SKM-1 (cell line): ENCODE results near the gene MAP3K4.
A peak's percentile ranks its signal among the peaks of the same experiment; 100 is the strongest.

Experiments
- DNase-seq: peaks from one replicate; lab custom pipeline; 2025; ENCODE audit not compliant: unreplicated experiment; lab: John Stamatoyannopoulos, UW

Gene MAP3K4, protein sequence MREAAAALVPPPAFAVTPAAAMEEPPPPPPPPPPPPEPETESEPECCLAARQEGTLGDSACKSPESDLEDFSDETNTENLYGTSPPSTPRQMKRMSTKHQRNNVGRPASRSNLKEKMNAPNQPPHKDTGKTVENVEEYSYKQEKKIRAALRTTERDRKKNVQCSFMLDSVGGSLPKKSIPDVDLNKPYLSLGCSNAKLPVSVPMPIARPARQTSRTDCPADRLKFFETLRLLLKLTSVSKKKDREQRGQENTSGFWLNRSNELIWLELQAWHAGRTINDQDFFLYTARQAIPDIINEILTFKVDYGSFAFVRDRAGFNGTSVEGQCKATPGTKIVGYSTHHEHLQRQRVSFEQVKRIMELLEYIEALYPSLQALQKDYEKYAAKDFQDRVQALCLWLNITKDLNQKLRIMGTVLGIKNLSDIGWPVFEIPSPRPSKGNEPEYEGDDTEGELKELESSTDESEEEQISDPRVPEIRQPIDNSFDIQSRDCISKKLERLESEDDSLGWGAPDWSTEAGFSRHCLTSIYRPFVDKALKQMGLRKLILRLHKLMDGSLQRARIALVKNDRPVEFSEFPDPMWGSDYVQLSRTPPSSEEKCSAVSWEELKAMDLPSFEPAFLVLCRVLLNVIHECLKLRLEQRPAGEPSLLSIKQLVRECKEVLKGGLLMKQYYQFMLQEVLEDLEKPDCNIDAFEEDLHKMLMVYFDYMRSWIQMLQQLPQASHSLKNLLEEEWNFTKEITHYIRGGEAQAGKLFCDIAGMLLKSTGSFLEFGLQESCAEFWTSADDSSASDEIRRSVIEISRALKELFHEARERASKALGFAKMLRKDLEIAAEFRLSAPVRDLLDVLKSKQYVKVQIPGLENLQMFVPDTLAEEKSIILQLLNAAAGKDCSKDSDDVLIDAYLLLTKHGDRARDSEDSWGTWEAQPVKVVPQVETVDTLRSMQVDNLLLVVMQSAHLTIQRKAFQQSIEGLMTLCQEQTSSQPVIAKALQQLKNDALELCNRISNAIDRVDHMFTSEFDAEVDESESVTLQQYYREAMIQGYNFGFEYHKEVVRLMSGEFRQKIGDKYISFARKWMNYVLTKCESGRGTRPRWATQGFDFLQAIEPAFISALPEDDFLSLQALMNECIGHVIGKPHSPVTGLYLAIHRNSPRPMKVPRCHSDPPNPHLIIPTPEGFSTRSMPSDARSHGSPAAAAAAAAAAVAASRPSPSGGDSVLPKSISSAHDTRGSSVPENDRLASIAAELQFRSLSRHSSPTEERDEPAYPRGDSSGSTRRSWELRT (N-terminal part only)

GRCh38 chr6:160991406-160992060 is at the start of gene MAP3K4:
TSS of gene MAP3K4 (plus strand) at chr6:160991769. CDS start at chr6:160991932, 163 bp downstream.
- DNase-seq: peak; percentile 75

DNA sequence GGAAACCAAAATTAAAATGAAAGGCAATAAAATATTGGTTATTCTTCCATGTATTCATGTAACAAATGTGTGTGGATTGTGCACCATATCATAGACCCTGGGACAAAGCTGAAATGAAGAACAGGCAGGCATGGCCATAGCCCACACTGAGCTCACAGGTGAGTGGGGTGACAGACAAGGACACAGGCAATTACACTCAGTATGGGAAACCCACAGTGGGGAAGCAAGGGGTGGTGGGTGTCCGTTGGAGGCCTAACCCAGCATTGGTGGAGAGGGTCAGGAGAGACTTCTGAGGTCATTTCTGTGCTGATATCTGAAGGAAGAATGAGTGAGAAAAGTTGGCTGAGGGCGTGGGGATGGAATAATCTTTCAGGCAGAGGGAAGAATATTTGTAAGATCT is 47.6 kb upstream of the MAP3K4 start:
- DNase-seq: no peak

DNA sequence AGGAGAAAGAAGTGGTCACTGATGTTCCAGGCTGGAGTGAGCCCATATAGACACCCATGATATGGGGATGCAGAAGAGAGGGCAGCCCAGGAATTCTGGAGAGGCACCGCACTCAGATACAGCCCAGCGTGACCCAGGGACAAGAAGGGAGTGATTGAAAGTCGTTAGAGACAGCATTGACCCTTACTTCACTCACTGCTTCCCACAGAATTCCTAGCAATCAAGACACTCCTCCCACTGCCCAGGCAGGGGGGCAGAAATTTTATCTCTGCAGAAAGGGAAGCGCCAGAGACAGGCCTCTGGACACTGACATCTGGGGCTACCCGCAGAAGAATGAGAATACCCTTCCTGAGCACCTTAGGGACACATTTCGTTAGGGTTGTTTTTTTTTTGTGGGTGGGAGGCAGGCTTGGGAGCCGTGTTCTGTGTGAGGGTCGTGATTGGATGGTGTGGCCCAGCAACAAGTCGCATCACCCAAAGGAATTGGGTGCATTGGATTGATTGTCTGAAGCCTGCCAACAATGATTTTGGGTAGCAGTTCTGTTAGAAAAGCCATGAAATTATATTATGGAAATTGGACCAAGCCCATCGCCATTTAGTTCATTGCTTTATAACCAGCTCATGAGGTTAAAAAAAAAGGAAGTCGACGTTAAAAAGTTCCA is 45.9 kb upstream of the MAP3K4 start:
- no peak for DNase-seq

GRCh38 chr6:160949531-160949930 is 42.0 kb upstream of the MAP3K4 start:
- no peak for DNase-seq

GRCh38 chr6:160950507-160950906 is 41.1 kb upstream of the MAP3K4 start:
- DNase-seq: no peak

GRCh38 chr6:160951187-160952030 is 40.2 kb upstream of the MAP3K4 start:
- no peak for DNase-seq

- DNase-seq: no peak
These were observed 38.8 kb upstream of the MAP3K4 start for GRCh38 chr6:160952633-160953281.

- DNase-seq: no peak
These were observed 35.9 kb upstream of the MAP3K4 start for GRCh38 chr6:160955508-160956295.

DNA sequence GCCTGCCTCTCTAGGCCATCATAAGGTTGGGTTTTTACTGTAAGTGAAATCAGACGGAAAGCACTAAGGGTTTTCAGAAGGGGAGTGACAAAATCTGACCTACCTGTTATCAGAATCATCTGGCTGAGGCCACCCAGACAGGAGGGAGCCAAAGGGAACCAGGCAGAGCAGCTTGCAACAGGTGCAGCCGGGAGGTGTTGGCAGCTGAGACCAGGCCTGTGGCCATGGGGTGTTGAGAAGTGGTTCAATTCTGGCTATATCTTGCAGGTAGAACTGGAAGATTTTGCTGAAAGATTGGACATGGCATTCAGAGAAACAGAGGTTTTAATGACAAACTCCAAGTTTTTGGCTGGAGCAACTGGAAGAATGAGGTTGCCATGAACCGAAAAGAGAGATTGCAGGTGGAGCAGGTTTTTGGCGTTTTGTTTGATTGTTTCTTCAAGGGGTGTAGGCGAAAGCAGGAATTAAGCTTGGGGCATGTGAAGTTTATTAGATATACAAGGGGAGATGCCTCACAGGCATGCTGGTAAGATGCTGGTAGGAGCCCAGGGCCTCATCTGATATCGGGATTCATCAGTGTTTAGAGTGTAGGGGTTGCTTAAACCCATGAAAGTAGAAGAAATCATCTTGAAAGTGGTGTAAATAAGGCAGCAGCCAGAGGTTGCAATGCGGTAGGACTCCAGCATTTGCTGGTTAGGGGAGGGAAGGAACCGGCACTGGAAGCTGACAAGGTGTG is 35.1 kb upstream of the MAP3K4 start:
- no peak for DNase-seq

DNA sequence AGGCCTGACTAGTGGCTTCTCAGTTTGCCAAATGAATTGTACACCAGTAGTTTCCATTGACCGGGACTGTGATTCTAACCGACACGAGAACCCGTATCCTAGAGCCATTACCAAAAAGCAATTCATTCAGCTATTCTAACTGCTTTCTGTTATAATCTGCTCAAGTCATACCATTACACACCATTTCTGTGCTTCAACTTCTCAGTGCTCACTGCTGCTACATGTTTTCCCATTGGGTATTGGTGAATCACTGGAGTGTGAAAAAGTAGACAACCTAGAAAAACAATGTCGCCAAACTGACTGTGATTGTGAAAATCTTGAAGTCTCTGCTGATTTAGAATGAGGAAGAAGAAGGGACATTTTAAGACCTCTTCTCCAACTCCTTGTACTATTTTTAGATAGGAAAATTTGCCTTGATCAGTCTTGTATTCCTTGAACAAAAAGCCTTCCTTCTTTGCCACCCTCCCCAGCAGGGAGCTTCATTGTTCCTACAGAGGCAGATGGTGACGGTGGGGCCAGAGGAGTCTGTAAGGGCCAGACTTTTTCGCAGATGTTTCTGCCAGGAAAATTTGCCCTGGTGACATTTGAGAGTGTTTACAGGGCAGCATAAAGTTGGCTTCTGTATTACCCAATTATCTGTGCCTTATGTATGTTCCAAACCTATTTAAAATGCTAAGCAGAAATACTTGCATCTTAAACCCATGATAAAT is 31.7 kb upstream of the MAP3K4 start:
- no peak for DNase-seq

GRCh38 chr6:160960839-160961238 is 30.7 kb upstream of the MAP3K4 start:
- DNase-seq: no peak

GRCh38 chr6:160962835-160963623 is 28.5 kb upstream of the MAP3K4 start:
- no peak for DNase-seq

GRCh38 chr6:160963651-160964050 is 27.9 kb upstream of the MAP3K4 start:
- DNase-seq: no peak

- no peak for DNase-seq
These were observed 25.7 kb upstream of the MAP3K4 start for GRCh38 chr6:160965893-160966292.

- DNase-seq: no peak
These were observed 24.9 kb upstream of the MAP3K4 start for GRCh38 chr6:160966493-160967229.
